H9 (cell line): ENCODE measurements around the gene PTTG2. TPM values are rescaled to one million over a fixed set of nuclear protein-coding genes. Genes with fewer than 3 reads are reported as not detected.
A peak's percentile ranks its signal among the peaks of the same experiment; 100 is the strongest.

Experiments used
- DNase-seq: peaks from one replicate; pipeline ENCODE4 v3.0.0-alpha.2; 2017
- H2AFZ ChIP-seq: one replicate; pipeline ENCODE4 v1.6.1; 2013; ENCODE audit warnings: mild to moderate bottlenecking, low read length, control low read depth, moderate library complexity
- H2AK5ac ChIP-seq: 2 replicates; pipeline ENCODE4 v1.6.1; 2013; ENCODE audit warnings: low read length, control low read depth, mixed read lengths; ENCODE audit not compliant: insufficient read length
- H2BK120ac ChIP-seq: one replicate; pipeline ENCODE4 v1.6.1; 2013; ENCODE audit warnings: low read depth, mild to moderate bottlenecking, low read length, control low read depth, inconsistent platforms; ENCODE audit not compliant: poor library complexity, severe bottlenecking
- H2BK12ac ChIP-seq: 2 replicates; pipeline ENCODE4 v1.6.1; 2013; ENCODE audit warnings: low read length, control low read depth, mixed read lengths, low read depth; ENCODE audit not compliant: insufficient read length
- H2BK15ac ChIP-seq: 2 replicates; pipeline ENCODE4 v1.6.1; 2013; ENCODE audit warnings: low read depth, low read length, control low read depth
- H2BK20ac ChIP-seq: one replicate; pipeline ENCODE4 v1.6.1; 2013; ENCODE audit warnings: low read depth, mild to moderate bottlenecking, low read length, control low read depth, inconsistent platforms; ENCODE audit not compliant: poor library complexity, severe bottlenecking
- H2BK5ac ChIP-seq: 2 replicates; pipeline ENCODE4 v1.6.1; 2013; ENCODE audit warnings: low read length, control low read depth, mixed read lengths; ENCODE audit not compliant: insufficient read length
- H3K14ac ChIP-seq: 2 replicates; pipeline ENCODE4 v1.6.1; 2013; ENCODE audit warnings: low read length, control low read depth; ENCODE audit not compliant: insufficient read depth
- H3K18ac ChIP-seq: 2 replicates; pipeline ENCODE4 v1.6.1; 2013; ENCODE audit warnings: low read depth, mild to moderate bottlenecking, mixed read lengths, low read length, control low read depth; ENCODE audit not compliant: insufficient read length
- H3K23ac ChIP-seq: 2 replicates; pipeline ENCODE4 v1.6.1; 2013; ENCODE audit warnings: low read length, control low read depth, mixed read lengths, low read depth; ENCODE audit not compliant: insufficient read length
- H3K23me2 ChIP-seq: 2 replicates; pipeline ENCODE4 v1.6.1; 2013; ENCODE audit warnings: low read depth, mild to moderate bottlenecking, mixed read lengths, low read length, control low read depth; ENCODE audit not compliant: insufficient read length, poor library complexity, severe bottlenecking
- H3K27ac ChIP-seq: 2 replicates; pipeline ENCODE4 v1.5.1; 2013; ENCODE audit warnings: low read length, control low read depth, mixed read lengths, low read depth; ENCODE audit not compliant: insufficient read length
- H3K27me3 ChIP-seq: 2 replicates; pipeline ENCODE4 v1.6.1; 2013; ENCODE audit warnings: low read length, control low read depth, inconsistent platforms; ENCODE audit not compliant: insufficient read depth
- H3K4ac ChIP-seq: 2 replicates; pipeline ENCODE4 v1.6.1; 2013; ENCODE audit warnings: low read depth, mild to moderate bottlenecking, control low read depth, inconsistent platforms, low read length, moderate library complexity
- H3K4me1 ChIP-seq: 2 replicates; pipeline ENCODE4 v1.6.1; 2013; ENCODE audit warnings: low read length, control low read depth, inconsistent platforms; ENCODE audit not compliant: insufficient read depth
- H3K4me2 ChIP-seq: 2 replicates; pipeline ENCODE4 v1.6.1; 2013; ENCODE audit warnings: low read length, control low read depth, mixed read lengths; ENCODE audit not compliant: insufficient read length, insufficient read depth
- H3K56ac ChIP-seq: 2 replicates; pipeline ENCODE4 v1.6.1; 2013; ENCODE audit warnings: low read depth, mild to moderate bottlenecking, mixed read lengths, low read length, control low read depth; ENCODE audit not compliant: insufficient read length
- H3K79me1 ChIP-seq: 2 replicates; pipeline ENCODE4 v1.6.1; 2013; ENCODE audit warnings: low read depth, mild to moderate bottlenecking, moderate library complexity, low read length, control low read depth, inconsistent platforms; ENCODE audit not compliant: insufficient read depth, poor library complexity, severe bottlenecking
- H3K79me2 ChIP-seq: 2 replicates; pipeline ENCODE4 v1.6.1; 2013; ENCODE audit warnings: low read length, control low read depth, inconsistent platforms; ENCODE audit not compliant: insufficient read depth
- H3K9ac ChIP-seq: 2 replicates; pipeline ENCODE4 v1.6.1; 2013; ENCODE audit warnings: low read length, control low read depth, mixed read lengths; ENCODE audit not compliant: insufficient read length; ENCODE audit errors: extremely low read depth
- H3K9me3 ChIP-seq: one replicate; pipeline ENCODE4 v1.6.1; 2013; ENCODE audit warnings: low read depth, low read length, inconsistent platforms; ENCODE audit not compliant: control insufficient read depth
- H3T11ph ChIP-seq: one replicate; pipeline ENCODE4 v1.6.1; 2013; ENCODE audit warnings: mild to moderate bottlenecking, low read length, control low read depth, inconsistent platforms
- H4K20me1 ChIP-seq: one replicate; pipeline ENCODE4 v1.6.1; 2013; ENCODE audit not compliant: control insufficient read depth, insufficient read length, insufficient read depth
- H4K5ac ChIP-seq: 2 replicates; pipeline ENCODE4 v1.6.1; 2013; ENCODE audit warnings: low read depth, mild to moderate bottlenecking, mixed read lengths, low read length, control low read depth; ENCODE audit not compliant: insufficient read length
- H4K8ac ChIP-seq: replicated peaks from 2 replicates; pipeline ENCODE4 v1.6.1; 2013; ENCODE audit warnings: low read length, control low read depth, mixed read lengths, low read depth; ENCODE audit not compliant: insufficient read length
- H4K91ac ChIP-seq: 2 replicates; pipeline ENCODE4 v1.6.1; 2013; ENCODE audit warnings: low read depth, mild to moderate bottlenecking, moderate library complexity, mixed read lengths, low read length, control low read depth; ENCODE audit not compliant: insufficient read length
- H3K27ac Mint-ChIP-seq, 3 experiments: 2 replicates in 2 of 3; 3 replicates in 1 of 3; pipeline ENCODE4 v1.8.0; 2020 to 2021; ENCODE audit warnings: mixed read lengths in 3 of 3, mild to moderate bottlenecking in 1 of 3, moderate library complexity in 1 of 3
- H3K27me3 Mint-ChIP-seq: 2 replicates; pipeline ENCODE4 v1.8.0; 2021; ENCODE audit warnings: low read depth, mild to moderate bottlenecking, moderate library complexity, mixed read lengths
- H3K36me3 Mint-ChIP-seq, 3 experiments: 2 replicates in 2 of 3; 3 replicates in 1 of 3; pipeline ENCODE4 v1.8.0; 2020 to 2021; ENCODE audit warnings: low read depth in 3 of 3, mixed read lengths in 3 of 3; ENCODE audit not compliant: insufficient read depth in 1 of 3
- H3K4me1 Mint-ChIP-seq, 2 experiments: 2 replicates each; pipeline ENCODE4 v1.8.0; 2020; ENCODE audit warnings: mixed read lengths in 2 of 2
- H3K4me3 Mint-ChIP-seq, 2 experiments: 2 replicates in 1 of 2; 3 replicates in 1 of 2; pipeline ENCODE4 v1.8.0; 2020 to 2021; ENCODE audit warnings: mild to moderate bottlenecking in 2 of 2, mixed read lengths in 2 of 2, moderate library complexity in 1 of 2
- H3K9me3 Mint-ChIP-seq, 2 experiments: 2 replicates in 1 of 2; 3 replicates in 1 of 2; pipeline ENCODE4 v1.8.0; 2020; ENCODE audit warnings: mild to moderate bottlenecking in 2 of 2, mixed read lengths in 2 of 2, moderate library complexity in 1 of 2
- WGBS: extraction: QIAGEN DNeasy Blood & Tissue Kit; methylation state at CpG from one replicate; pipeline ENCODE4 v1.1.7; 2013; ENCODE audit warnings: missing lambda C conversion rate, low lambda C conversion rate, mixed read lengths; ENCODE audit not compliant: insufficient read length; ENCODE audit errors: extremely low coverage; 5-methylcytosine and 5-hydroxymethylcytosine counted together
- total RNA-seq: library from RNA; stranded (reverse); gene quantifications from 2 replicates; pipeline ENCODE4 v1.2.1, GENCODE V29; 2021
- TF ChIP-seq, protein P1 (sequence below): fragments of 200-600 bp; sonication (generic); conservative IDR thresholded peaks from 3 replicates; pipeline ENCODE4 v1.8.0; 2021; ENCODE audit warnings: antibody characterized with exemption, mild to moderate bottlenecking

PTTG2 gene
- total RNA-seq, 1 experiment from 2014 or later, result not detected

DNA sequence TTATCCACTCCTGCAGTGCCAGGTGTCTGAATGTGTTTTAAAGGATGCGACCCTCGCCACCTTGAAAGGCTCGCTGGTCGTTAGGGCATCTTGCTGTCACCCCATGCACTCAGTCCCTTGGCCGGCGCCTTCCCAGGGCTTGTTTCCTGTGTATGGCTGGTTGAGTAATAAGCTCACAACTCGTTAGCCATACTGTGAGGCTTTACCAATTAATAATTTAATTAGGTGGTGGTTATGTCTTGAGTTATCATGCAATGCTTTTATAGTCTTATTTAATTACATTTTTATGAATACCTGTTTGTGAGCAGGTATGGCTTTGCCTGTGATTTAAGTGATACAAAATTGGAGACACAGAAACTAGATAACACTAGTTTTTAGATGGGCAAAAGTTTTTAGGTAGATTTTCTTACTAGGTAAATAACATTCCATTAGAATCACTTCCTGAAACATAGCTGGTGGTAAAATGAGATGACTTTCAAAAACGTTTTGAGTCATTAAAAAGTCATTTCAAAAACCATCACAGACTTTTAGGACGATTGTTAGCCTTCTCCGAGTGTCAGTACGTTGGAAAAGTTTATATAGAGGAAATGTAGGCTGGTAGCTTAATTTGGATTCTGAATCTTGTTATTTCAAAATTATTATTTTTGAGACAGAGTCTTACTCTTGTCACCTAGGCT, 18.2 kb downstream of the PTTG2 start:
- Histone ChIP-seq H3K23me2 (peaks cover 6% of the 10 kb centered on the region), H3K27me3 (no peaks in the 10 kb centered on the region), H3K4me1 (peaks cover 17% of the 10 kb centered on the region), H4K20me1 (no peaks in the 10 kb centered on the region), H4K5ac (no peak overlapping the region), H3K9ac (peak overlapping the region; percentile 52), H3K4ac (no peak overlapping the region), H2AK5ac (no peak overlapping the region), H3K56ac (no peak overlapping the region), H2BK20ac (no peak overlapping the region), H3K27ac (no peak overlapping the region), H3K4me2 (peak overlapping the region; percentile 63), H2BK120ac (no peak overlapping the region), H4K91ac (no peak overlapping the region), H3K9me3 (no peaks in the 10 kb centered on the region), H2BK15ac (no peak overlapping the region), H3K18ac (no peak overlapping the region), H3K23ac (no peak overlapping the region), H2BK5ac (no peak overlapping the region), H2AFZ (no peak overlapping the region), H4K8ac (no peak overlapping the region), H3K14ac (no peak overlapping the region), H3K79me1 (no peaks in the 10 kb centered on the region), H3T11ph (no peak overlapping the region), H3K79me2 (peaks cover 3% of the 10 kb centered on the region; the same call in 1 of the 2 replicates), H2BK12ac (no peak overlapping the region)
- no peak for DNase-seq
- Mint-ChIP-seq H3K36me3 (peaks cover 0 to 6% (median 0%) of the 10 kb centered on the region in 3 experiments; a peak in 3 of 7 replicates), H3K27ac (peak overlapping the region in 1 of 3 experiments; percentile 77; a peak in 1 of 7 replicates), H3K27me3 (no peaks in the 10 kb centered on the region), H3K4me1 (peaks cover 42 to 50% of the 10 kb centered on the region in 2 experiments), H3K9me3 (peaks cover 7 to 8% of the 10 kb centered on the region in 2 experiments; a peak in 2 of 5 replicates), H3K4me3 (peak overlapping the region; percentile 73 to 82)
- no CpG with 5 or more reads among the region's 11 CpGs for WGBS
- TF ChIP-seq, protein P1, sequence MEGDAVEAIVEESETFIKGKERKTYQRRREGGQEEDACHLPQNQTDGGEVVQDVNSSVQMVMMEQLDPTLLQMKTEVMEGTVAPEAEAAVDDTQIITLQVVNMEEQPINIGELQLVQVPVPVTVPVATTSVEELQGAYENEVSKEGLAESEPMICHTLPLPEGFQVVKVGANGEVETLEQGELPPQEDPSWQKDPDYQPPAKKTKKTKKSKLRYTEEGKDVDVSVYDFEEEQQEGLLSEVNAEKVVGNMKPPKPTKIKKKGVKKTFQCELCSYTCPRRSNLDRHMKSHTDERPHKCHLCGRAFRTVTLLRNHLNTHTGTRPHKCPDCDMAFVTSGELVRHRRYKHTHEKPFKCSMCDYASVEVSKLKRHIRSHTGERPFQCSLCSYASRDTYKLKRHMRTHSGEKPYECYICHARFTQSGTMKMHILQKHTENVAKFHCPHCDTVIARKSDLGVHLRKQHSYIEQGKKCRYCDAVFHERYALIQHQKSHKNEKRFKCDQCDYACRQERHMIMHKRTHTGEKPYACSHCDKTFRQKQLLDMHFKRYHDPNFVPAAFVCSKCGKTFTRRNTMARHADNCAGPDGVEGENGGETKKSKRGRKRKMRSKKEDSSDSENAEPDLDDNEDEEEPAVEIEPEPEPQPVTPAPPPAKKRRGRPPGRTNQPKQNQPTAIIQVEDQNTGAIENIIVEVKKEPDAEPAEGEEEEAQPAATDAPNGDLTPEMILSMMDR, result no peak
